Natural killer cell treated with Interleukin-12 subunit alpha and Interleukin-12 subunit beta and Interleukin-15 and Interleukin-18, amount 100 ng/mL, for 72 hours (primary cell): ENCODE data around the gene TET2. TPM values are rescaled to one million over a fixed set of nuclear protein-coding genes. Genes with fewer than 3 reads are reported as not detected.
A peak's percentile ranks its signal among the peaks of the same experiment; 100 is the strongest.

Experiments
- ATAC-seq, 2 donors: fragments of 150-1000 bp; cut with Tn5 transposase in 1 of 2; sonication (Bioruptor Pico), chemical (Tn5 transposase) in 1 of 2; 2 replicates each; pipeline ENCODE4 v1.10.0; 2021
- DNase-seq: peaks from one replicate; pipeline ENCODE4 v3.0.0; 2022; ENCODE audit warnings: low spot score
- H3K27ac Mint-ChIP-seq, 2 donors: 1 replicate in 1 of 2; 2 replicates in 1 of 2; pipeline ENCODE4 v1.8.0; 2022; ENCODE audit warnings: mixed read lengths in 2 of 2, mild to moderate bottlenecking in 1 of 2, moderate library complexity in 1 of 2
- H3K27me3 Mint-ChIP-seq, 2 donors: 1 replicate in 1 of 2; 2 replicates in 1 of 2; pipeline ENCODE4 v1.8.0; 2022; ENCODE audit warnings: mixed read lengths in 2 of 2
- H3K36me3 Mint-ChIP-seq: one replicate; pipeline ENCODE4 v1.8.0; 2022; ENCODE audit warnings: mixed read lengths
- H3K4me1 Mint-ChIP-seq, 2 donors: 1 replicate in 1 of 2; 2 replicates in 1 of 2; pipeline ENCODE4 v1.8.0; 2022; ENCODE audit warnings: low read depth in 2 of 2, mixed read lengths in 2 of 2, mild to moderate bottlenecking in 1 of 2
- H3K4me3 Mint-ChIP-seq: one replicate; pipeline ENCODE4 v1.8.0; 2022; ENCODE audit warnings: mixed read lengths
- H3K9me3 Mint-ChIP-seq: 2 replicates; pipeline ENCODE4 v1.8.0; 2022; ENCODE audit warnings: mixed read lengths
- total RNA-seq, 2 donors: library from RNA; stranded (reverse); gene quantifications; one replicate each; pipeline ENCODE4 v1.2.3, GENCODE V29; 2022

The TET2 gene
- total RNA-seq, 2 donors from 2014 or later: 39.2 to 44.7 TPM

DNA sequence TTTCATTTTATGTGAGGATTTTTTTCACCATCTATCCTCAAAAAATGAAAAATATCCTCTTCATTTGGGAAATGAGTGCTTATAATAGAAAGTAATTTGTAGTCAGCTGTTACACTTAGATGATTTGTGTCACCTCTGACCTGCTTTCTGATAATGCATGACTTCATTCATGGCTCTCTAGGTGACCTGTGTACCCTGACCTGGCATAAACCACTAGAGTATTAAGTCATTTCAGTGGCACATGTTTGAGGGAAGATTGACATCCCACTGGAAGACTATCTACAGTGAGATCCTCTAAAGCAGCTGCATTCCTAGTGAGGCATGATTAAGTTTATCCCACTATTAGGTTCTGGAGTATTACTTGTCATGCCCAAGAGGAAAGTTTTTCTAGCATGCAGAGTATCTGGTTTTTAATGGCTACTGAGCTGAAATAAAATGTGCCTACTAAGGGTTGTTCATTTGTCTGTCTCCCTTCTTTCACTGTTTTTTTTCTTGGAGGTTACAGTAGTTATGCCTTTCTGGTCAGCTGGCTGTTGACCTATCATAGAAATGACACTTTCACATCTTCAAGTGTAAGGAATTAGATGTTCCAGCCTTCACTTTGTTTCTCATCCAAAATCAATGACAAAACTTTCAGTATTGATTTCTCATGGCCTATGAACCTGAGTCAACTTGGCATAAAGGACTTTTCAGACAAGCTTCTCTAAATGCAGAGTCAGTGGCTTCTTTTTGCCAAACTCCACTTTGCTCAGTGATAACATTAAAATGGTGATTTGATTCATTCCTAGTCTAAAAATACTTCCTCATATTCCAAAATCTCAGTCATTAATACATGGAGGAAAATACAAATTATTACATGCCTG lies 33.1 kb downstream of the TET2 start:
- H3K4me1 Mint-ChIP-seq: peaks cover 21 to 22% of the 10 kb centered on the region in 2 donors
- ATAC-seq (no peak), DNase-seq (no peak)
- no peaks in the 10 kb centered on the region for H3K9me3 Mint-ChIP-seq
- no peaks in the 10 kb centered on the region for H3K27me3 Mint-ChIP-seq
- peaks cover 23% of the 10 kb centered on the region for H3K36me3 Mint-ChIP-seq
- no peak overlapping the region for H3K27ac Mint-ChIP-seq
- H3K4me3 Mint-ChIP-seq: no peak overlapping the region

DNA sequence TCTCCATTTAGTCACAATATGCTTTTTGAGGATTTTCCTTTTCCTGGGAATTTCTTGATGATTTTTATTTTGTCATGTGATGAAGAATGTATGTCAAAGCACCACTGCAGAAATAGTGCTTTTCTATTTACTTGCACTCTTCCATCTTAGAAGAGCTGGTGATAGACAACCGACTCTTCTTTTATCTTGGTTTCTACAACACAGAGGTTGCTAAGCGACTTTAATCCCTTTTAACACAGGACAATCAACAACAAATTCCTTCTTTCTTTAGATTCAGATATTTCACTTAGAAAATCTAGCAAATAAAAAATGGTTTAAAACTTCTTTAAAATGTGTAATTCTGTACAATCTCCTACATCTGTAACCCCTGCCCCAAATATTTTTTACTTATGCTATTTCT lies 34.6 kb downstream of the TET2 start:
- Mint-ChIP-seq H3K27me3 (no peaks in the 10 kb centered on the region), H3K9me3 (no peaks in the 10 kb centered on the region), H3K4me1 (peaks cover 22 to 28% of the 10 kb centered on the region in 2 donors), H3K27ac (no peak overlapping the region), H3K4me3 (no peak overlapping the region), H3K36me3 (peaks cover 16% of the 10 kb centered on the region)
- DNase-seq (no peak), ATAC-seq (no peak)

DNA sequence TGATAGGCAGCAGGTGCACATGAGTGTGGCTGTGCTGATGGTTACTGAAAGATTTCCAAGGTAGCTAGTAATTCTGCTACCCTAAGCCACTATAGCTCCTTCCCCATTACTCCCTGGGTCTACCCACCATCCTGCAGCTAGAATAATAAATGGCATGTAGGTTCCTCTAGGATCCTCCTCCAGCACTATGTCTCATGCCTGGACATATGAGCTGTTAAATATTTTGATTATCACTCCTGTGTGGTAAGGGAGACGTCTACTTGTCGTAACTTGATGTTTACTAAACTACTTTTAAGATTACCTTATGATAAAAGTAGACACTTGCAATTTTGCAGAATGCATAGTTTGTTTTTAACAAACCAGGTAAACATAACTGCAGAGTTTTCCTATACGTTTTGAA lies 35.5 kb downstream of the TET2 start:
- Mint-ChIP-seq H3K9me3 (no peaks in the 10 kb centered on the region), H3K4me3 (no peak overlapping the region), H3K4me1 (peaks cover 21 to 23% of the 10 kb centered on the region in 2 donors), H3K36me3 (peaks cover 12% of the 10 kb centered on the region), H3K27me3 (no peaks in the 10 kb centered on the region), H3K27ac (no peak overlapping the region)
- ATAC-seq (no peak), DNase-seq (no peak)

DNA sequence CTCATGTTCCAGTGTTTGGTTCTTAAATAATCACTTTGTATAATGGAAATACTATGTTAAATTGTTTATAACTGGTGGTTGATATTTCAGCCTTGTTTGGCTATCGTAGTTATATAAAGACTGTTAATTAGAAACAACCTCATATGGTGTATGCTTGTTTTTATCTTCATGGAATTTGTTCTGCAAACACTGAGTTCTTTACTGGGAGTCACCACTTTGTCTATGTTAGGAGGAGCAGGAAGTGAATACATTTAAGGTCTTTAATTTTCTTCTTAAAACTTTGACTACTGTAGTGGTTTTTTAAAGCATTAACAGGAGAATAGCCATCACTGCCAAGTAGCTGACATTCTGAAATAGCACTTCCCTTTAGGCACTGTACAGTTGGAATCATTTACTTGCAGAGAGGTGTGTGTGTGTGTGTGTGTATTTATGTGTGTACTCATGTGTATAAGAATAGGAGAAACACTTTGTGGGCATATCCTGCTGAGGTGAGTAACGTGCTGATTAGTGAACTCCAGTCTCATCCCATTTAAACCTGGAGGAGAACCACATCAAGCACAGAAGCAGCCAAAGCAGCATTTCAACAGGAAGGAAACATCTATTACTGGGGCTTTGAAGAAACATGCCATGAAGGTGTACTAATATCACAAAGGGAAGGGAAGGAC lies 37.8 kb downstream of the TET2 start:
- ATAC-seq (no peak), DNase-seq (no peak)
- peaks cover 12% of the 10 kb centered on the region for H3K36me3 Mint-ChIP-seq
- H3K4me3 Mint-ChIP-seq: no peak overlapping the region
- H3K4me1 Mint-ChIP-seq: peaks cover 18 to 35% of the 10 kb centered on the region in 2 donors
- no peaks in the 10 kb centered on the region for H3K9me3 Mint-ChIP-seq
- H3K27me3 Mint-ChIP-seq: no peaks in the 10 kb centered on the region
- H3K27ac Mint-ChIP-seq: peak overlapping the region in 1 of 2 donors; percentile 2

DNA sequence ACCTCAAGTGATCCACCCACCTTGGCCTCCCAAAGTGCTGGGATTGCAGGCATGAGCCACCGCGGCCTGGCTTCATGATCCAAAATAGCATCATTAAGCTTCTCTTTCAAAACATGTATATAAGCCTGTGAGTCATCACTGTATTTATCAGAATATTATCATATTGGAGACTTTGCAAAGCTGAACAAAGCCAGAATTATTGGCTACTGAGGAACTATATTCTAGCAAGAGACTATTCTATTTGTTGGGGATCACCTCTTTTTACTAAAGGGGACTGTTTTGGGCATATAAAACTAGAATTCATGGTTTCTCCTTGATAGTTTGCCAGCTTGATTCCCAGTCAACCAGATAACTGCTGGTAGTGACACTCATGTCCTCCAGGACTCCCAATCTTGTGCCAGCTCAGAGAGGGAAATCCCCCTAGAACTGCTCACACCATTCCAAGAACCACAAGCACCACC lies 40.1 kb downstream of the TET2 start:
- no peaks in the 10 kb centered on the region for H3K9me3 Mint-ChIP-seq
- peaks cover 6% of the 10 kb centered on the region for H3K36me3 Mint-ChIP-seq
- no peak overlapping the region for H3K27ac Mint-ChIP-seq
- ATAC-seq (no peak), DNase-seq (no peak)
- H3K4me3 Mint-ChIP-seq: no peak overlapping the region
- peaks cover 26 to 42% of the 10 kb centered on the region in 2 donors for H3K4me1 Mint-ChIP-seq
- H3K27me3 Mint-ChIP-seq: no peaks in the 10 kb centered on the region

DNA sequence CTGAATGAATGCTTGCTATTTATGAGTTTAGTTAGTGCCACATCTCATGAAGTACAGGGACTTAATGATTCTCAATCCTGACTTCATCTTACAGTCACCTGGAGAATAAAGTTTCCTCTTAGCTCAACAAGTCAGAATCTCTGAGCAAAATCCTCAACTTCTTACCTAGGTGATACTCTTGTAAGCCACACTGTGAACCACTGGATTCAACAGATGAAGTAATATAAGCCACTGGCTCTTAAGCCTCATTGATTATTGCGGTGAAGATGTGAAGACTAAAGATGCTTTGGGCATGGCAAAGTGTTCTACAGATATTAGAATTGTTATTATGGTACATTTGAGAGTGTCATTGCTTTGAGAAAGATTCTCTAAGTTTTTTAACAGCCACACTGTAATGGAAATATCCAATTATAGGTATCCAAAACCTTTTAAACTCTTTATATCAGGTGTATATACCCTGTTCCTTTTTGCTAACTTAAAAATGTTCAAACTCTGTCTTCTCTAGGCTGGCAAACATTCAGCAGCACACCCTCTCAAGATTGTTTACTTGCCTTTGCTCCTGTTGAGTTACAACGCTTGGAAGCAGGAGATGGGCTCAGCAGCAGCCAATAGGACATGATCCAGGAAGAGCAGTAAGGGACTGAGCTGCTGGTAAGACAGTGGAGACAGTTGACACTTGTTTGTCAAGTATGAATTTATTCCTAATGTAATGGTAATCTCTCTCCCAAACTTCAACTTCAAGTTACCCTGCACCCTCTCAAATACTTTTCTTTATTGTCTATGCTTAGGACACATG lies 43.4 kb downstream of the TET2 start:
- DNase-seq (no peak), ATAC-seq (no peak)
- Mint-ChIP-seq H3K4me3 (no peak overlapping the region), H3K36me3 (peaks cover 6% of the 10 kb centered on the region), H3K27ac (no peak overlapping the region), H3K9me3 (no peaks in the 10 kb centered on the region), H3K4me1 (peaks cover 33 to 61% of the 10 kb centered on the region in 2 donors), H3K27me3 (no peaks in the 10 kb centered on the region)

DNA sequence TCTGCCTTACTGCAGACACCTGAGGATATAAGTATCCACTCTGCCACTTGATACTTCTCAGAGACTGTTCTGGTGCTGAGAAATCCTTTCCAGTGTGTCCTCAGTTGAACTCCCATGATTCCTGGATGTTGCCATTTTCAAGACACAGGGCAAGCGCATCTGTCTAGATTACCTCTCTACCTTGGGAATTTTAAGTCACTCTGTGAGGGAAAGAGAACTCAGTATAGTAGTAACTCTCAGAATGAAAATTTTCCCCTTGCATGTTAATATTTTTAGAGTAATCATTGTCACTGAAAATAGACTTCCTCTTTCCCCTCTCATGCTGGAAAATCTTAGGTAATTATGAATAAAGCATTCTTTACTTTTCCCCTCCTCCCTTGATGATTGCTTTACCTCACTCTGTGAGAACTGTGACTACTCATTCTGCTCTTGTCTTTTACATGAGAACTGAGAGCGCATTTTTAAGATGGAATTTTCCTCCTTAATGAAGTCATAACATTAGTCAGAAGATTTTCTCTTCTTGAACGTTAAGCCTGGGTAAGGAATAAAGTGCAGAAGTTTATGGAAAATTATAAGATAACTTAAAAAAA lies 45.0 kb downstream of the TET2 start:
- no peaks in the 10 kb centered on the region for H3K27me3 Mint-ChIP-seq
- H3K4me3 Mint-ChIP-seq: no peak overlapping the region
- H3K36me3 Mint-ChIP-seq: peaks cover 13% of the 10 kb centered on the region
- peak overlapping the region in 1 of 2 donors; percentile 12 for H3K27ac Mint-ChIP-seq
- DNase-seq: no peak
- no peaks in the 10 kb centered on the region for H3K9me3 Mint-ChIP-seq
- H3K4me1 Mint-ChIP-seq: peaks cover 42 to 67% of the 10 kb centered on the region in 2 donors
- ATAC-seq: no peak

DNA sequence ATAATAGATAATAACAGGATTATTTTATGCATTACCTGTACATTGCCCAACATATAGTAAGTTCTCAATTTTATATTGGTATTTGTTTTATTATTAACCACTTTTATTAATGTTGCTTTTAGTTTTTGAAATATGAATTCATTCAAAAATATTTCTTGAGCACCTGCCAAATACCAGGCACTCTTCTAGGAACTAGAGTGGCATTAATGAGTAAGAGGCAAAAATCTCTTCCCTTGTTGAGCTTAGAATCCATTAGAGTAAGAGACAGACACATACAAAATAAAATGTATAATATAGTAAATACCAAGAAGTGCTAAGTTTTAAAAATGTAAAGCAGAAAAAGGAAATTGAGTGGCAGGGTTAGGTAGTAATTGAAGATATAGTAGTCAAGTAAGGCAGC lies 45.8 kb downstream of the TET2 start:
- Mint-ChIP-seq H3K4me1 (peaks cover 44 to 71% of the 10 kb centered on the region in 2 donors), H3K36me3 (peaks cover 13% of the 10 kb centered on the region), H3K4me3 (no peak overlapping the region), H3K9me3 (no peaks in the 10 kb centered on the region), H3K27me3 (no peaks in the 10 kb centered on the region), H3K27ac (no peak overlapping the region)
- no peak for DNase-seq
- no peak for ATAC-seq

DNA sequence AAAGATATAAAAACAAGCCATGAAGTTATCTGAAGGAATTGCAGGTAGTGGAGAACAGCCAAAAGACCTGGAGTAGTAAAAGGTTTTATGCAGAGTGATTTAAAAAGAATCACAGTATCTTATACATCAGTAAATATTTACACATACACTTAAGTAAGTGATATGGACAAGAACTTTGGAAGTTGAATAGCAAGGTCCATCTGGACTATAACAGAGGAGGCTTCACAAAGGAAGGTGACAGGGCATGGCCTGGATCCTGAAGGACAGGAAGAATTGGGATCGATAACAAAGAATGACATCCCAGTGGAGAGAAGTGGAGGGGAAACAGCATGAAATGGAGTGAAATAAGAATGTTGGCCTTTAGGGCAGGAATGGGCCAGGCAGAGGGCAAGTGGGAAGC lies 46.2 kb downstream of the TET2 start:
- no peak overlapping the region for H3K27ac Mint-ChIP-seq
- no peaks in the 10 kb centered on the region for H3K9me3 Mint-ChIP-seq
- no peak overlapping the region for H3K4me3 Mint-ChIP-seq
- peaks cover 13% of the 10 kb centered on the region for H3K36me3 Mint-ChIP-seq
- no peaks in the 10 kb centered on the region for H3K27me3 Mint-ChIP-seq
- DNase-seq (no peak), ATAC-seq (no peak)
- H3K4me1 Mint-ChIP-seq: peaks cover 41 to 70% of the 10 kb centered on the region in 2 donors

DNA sequence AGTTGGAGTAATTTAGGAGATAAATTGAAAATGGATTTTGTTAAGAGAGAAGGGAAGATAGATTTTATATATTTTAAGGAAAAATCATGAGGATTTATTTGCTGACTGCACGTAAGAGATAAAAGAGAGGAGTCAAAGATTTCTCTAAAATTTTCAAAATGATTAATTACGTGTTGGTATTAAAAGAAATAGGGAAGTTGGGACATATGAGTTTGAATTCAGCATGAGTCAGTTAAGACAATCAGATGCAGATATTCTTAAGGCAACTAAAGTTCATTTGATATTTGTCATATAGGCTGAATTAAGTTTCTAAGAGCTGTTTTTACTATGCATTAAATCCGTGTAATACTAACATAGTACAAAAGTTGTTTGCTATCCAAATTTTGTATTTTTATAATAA lies 46.9 kb downstream of the TET2 start:
- DNase-seq: no peak
- Mint-ChIP-seq H3K36me3 (peaks cover 13% of the 10 kb centered on the region), H3K4me1 (peaks cover 41 to 64% of the 10 kb centered on the region in 2 donors), H3K27ac (no peak overlapping the region), H3K9me3 (no peaks in the 10 kb centered on the region), H3K27me3 (no peaks in the 10 kb centered on the region), H3K4me3 (no peak overlapping the region)
- no peak for ATAC-seq

DNA sequence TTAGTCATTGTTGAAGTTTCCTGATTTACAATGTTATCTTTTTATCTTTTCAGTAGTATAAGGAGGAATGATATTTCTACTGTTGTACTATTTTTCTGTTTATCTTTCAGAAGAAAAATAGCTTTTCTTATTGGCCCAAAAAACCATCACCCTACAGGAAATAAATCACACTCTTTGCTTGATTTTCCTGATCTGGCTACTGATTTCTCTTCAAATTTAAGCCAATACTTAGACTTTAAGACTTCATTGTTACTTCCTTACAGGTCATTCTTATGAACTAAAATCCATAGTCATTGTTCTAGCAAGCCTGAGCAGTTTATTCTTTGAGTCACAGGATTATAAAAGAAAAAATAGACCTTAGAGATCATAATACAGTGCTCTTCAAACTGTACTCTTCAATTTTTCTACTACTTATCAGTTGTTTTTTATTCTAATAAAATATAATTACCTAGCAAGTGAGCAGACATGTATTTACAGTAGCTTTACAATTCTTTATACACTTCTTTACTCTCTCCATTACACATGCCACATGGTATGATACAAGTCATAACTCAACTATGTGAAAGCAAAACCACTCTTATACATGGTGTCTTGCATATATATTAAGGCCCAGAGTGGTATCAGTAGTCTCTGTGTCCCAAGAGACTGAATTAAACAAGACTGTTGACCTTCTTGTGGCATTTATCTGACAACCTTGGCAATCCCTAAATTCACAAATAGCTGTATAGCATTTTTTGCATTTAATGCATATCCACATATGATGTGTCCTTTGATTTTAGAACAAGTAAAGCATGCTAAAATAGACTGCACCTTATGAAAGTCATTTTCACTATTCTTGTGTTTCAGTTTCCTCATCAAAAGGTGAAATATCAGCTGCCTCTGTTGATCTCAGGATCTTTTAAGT lies 47.9 kb downstream of the TET2 start:
- Mint-ChIP-seq H3K27ac (no peak overlapping the region), H3K27me3 (no peaks in the 10 kb centered on the region)
- ATAC-seq: peak; percentile 67 to 83

DNA sequence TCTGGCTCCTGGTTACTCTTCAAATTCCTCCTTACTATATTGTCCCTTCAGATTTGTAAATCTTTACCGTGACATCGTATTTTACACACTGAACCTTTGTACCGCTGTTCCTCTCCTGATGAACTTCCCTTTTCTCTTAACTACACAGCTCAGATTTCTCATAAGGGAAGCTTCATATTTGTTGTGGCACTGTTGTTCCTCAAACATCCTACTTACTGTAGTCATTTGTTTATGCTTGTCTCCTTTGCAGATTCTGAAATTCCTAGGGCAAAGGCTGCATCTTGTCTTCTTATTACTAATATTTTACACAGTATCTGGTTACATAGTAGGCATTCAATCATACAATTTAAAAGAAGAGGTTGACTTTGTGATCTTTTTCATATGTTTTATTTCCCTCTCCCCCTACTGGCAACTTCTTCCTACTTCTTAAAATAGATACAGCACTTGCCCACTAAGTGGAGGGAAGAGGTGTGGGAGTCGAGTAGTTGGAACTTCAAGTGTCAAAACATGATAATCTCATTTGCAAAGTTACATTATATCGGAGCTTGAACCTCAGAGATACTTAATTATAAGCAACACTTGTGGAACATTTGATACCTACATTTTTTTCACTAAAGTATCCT lies 50.0 kb downstream of the TET2 start:
- H3K27me3 Mint-ChIP-seq: no peaks in the 10 kb centered on the region
- DNase-seq: no peak
- no peak overlapping the region for H3K27ac Mint-ChIP-seq
- ATAC-seq: no peak
- no peaks in the 10 kb centered on the region for H3K9me3 Mint-ChIP-seq
- no peak overlapping the region for H3K4me3 Mint-ChIP-seq
- H3K4me1 Mint-ChIP-seq: peaks cover 33 to 48% of the 10 kb centered on the region in 2 donors
- H3K36me3 Mint-ChIP-seq: peaks cover 13% of the 10 kb centered on the region

More for the DNA sequence above, 47.9 kb downstream of the TET2 start:
- Mint-ChIP-seq H3K9me3 (no peaks in the 10 kb centered on the region), H3K4me3 (no peak overlapping the region), H3K36me3 (peaks cover 13% of the 10 kb centered on the region), H3K4me1 (peaks cover 37 to 57% of the 10 kb centered on the region in 2 donors)
- DNase-seq: no peak
